ENCODE measurements around the gene GGT6. TPM values are rescaled to one million over a fixed set of nuclear protein-coding genes. Genes with fewer than 3 reads are reported as not detected.

GGT6 gene
- total RNA-seq, 1 donor from 2014 or later = 9.6 TPM

DNA sequence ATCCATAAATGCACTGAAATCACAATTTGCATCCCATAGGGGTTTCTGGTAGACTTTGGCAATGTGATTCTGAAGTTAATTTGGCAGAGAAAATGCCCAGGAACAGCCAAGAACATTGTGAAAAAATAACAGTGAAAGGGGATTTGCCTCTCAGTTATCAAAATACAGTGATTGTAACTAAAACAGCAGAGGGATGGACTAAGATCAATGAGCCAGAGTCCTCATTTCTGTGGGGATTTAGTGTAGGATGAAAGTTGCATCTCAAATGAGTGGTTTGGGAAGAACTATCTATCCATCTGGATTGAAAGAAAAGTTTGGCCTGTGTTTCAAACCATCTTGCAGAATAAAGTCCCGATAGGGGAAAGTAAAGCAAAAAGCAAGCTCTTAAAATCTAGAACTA, 33.2 kb downstream of the GGT6 start:
- peaks cover 16% of the 10 kb centered on the region for H3K4me1 ChIP-seq
- TF ChIP-seq POLR2AphosphoS5 (IDR thresholded peaks at IDR 0.05; ENCODE audit: insufficient read depth in 1 of 2, low read depth in 1 of 2) = no peak
- TF ChIP-seq POLR2A (IDR thresholded peaks at IDR 0.05) = no peak
- TF ChIP-seq, protein P1, sequence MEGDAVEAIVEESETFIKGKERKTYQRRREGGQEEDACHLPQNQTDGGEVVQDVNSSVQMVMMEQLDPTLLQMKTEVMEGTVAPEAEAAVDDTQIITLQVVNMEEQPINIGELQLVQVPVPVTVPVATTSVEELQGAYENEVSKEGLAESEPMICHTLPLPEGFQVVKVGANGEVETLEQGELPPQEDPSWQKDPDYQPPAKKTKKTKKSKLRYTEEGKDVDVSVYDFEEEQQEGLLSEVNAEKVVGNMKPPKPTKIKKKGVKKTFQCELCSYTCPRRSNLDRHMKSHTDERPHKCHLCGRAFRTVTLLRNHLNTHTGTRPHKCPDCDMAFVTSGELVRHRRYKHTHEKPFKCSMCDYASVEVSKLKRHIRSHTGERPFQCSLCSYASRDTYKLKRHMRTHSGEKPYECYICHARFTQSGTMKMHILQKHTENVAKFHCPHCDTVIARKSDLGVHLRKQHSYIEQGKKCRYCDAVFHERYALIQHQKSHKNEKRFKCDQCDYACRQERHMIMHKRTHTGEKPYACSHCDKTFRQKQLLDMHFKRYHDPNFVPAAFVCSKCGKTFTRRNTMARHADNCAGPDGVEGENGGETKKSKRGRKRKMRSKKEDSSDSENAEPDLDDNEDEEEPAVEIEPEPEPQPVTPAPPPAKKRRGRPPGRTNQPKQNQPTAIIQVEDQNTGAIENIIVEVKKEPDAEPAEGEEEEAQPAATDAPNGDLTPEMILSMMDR (IDR thresholded peaks at IDR 0.05) = no peak
- H3K9me3 ChIP-seq = no peaks in the 10 kb centered on the region
- H3K4me3 ChIP-seq = no peak overlapping the region
- no peak for DNase-seq (ENCODE audit: extremely low spot score in 2 of 2)
- H3K36me3 ChIP-seq = no peaks in the 10 kb centered on the region
- intact Hi-C loops (cut with DNase I) = no loop called here
- H3K27me3 ChIP-seq = no peaks in the 10 kb centered on the region
- no peak overlapping the region for H3K27ac ChIP-seq

DNA sequence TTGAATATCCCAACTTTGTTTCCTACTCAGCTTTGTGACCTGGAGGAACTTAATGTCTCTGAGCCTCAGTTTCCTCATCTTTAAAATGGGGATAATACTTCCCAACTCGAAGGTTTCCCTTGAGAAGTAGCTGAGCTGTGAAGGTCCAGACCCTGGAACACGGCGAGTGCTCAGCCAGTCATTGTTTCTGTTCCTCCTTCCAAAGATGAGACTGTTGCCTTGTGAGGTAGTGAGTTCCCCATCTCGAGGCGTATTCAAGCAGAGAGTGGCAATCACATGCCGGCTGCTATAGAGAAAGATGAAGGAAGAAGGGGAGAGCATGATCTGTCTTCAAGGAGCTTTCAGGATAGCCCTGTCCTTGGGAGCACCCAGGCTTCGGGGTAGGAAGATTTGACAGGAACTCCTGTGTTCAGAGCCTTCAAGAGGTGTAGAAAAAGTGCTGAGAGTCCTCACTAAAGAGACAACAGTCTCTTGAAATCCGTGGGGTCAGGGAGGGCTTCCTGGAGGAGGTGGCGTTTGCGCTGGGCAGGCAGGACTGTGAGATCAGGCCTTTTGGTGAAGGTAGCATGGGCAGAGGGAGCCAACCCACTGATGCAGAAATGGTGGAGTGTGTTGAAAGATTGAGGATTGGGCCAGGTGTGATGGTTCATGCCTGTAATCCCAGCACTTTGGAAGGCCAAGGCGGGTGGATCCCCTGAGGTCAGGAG, 34.5 kb downstream of the GGT6 start:
- Histone ChIP-seq H3K36me3 (no peaks in the 10 kb centered on the region), H3K4me1 (peaks cover 26% of the 10 kb centered on the region), H3K27ac (no peak overlapping the region), H3K27me3 (no peaks in the 10 kb centered on the region), H3K9me3 (no peaks in the 10 kb centered on the region), H3K4me3 (no peak overlapping the region)
- DNase-seq (ENCODE audit: extremely low spot score in 2 of 2) = no peak
- TF ChIP-seq POLR2A (IDR thresholded peaks at IDR 0.05) = no peak
- intact Hi-C loops (cut with DNase I) = no loop called here

DNA sequence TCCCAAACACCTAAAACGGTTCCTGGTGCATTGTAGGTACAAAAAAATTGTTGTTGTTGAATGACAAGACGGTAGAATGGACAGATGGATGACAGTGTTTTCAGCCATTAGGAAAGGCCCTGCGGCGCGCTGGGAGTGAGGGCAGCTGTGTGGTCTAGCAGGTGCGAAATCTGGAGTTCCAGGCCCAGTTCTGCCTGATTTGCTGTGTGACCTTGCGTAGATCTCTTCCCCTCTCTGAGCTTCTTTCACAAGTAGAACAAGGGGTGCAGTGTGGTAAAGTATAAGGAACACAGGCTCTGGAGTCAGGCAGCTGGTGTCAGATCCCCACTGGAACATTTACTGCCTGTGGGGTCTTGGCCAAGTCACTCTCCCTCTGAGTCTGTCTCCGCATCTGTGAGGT, 36.4 kb downstream of the GGT6 start:
- Histone ChIP-seq H3K4me1 (peaks cover 39% of the 10 kb centered on the region), H3K4me3 (no peak overlapping the region)
- no peak for DNase-seq (ENCODE audit: extremely low spot score in 2 of 2)

DNA sequence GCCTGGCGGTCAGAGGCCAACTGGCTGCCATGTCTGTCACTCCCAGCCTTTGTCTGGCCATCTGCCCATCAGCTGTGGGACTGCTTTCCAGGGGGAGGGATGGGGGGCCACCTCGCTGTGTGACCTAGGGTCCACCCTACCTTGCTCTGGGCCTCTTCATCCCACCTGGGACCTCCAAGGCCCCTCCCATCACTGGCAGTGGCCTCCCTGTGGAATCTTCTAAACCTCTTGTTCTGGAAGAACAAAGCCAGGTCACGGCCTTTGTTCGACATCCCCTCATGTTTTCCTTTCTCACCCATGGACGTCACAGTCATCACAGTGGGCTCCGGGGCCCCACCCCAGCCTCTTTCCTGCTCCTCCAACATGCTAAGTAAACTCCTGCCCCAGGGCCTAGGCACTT, 37.7 kb downstream of the GGT6 start:
- Histone ChIP-seq H3K4me3 (no peak overlapping the region), H3K27ac (no peak overlapping the region), H3K36me3 (no peaks in the 10 kb centered on the region), H3K27me3 (no peaks in the 10 kb centered on the region), H3K4me1 (peaks cover 35% of the 10 kb centered on the region), H3K9me3 (no peaks in the 10 kb centered on the region)
- no peak for DNase-seq (ENCODE audit: extremely low spot score in 2 of 2)
- intact Hi-C loops (cut with DNase I) = no loop called here
- no peak for TF ChIP-seq POLR2A (IDR thresholded peaks at IDR 0.05)
- TF ChIP-seq, protein P1 (IDR thresholded peaks at IDR 0.05) = no peak
- TF ChIP-seq POLR2AphosphoS5 (IDR thresholded peaks at IDR 0.05; ENCODE audit: insufficient read depth in 1 of 2, low read depth in 1 of 2) = no peak

More for the DNA sequence above, 36.4 kb downstream of the GGT6 start:
- H3K36me3 ChIP-seq = no peaks in the 10 kb centered on the region
- no peaks in the 10 kb centered on the region for H3K27me3 ChIP-seq
- intact Hi-C loops (cut with DNase I) = no loop called here
- no peak overlapping the region for H3K27ac ChIP-seq
- H3K9me3 ChIP-seq = no peaks in the 10 kb centered on the region
- TF ChIP-seq, protein P1 (IDR thresholded peaks at IDR 0.05) = no peak
- TF ChIP-seq POLR2AphosphoS5 (IDR thresholded peaks at IDR 0.05; ENCODE audit: insufficient read depth in 1 of 2, low read depth in 1 of 2) (no peak), POLR2A (IDR thresholded peaks at IDR 0.05) (no peak)

DNA sequence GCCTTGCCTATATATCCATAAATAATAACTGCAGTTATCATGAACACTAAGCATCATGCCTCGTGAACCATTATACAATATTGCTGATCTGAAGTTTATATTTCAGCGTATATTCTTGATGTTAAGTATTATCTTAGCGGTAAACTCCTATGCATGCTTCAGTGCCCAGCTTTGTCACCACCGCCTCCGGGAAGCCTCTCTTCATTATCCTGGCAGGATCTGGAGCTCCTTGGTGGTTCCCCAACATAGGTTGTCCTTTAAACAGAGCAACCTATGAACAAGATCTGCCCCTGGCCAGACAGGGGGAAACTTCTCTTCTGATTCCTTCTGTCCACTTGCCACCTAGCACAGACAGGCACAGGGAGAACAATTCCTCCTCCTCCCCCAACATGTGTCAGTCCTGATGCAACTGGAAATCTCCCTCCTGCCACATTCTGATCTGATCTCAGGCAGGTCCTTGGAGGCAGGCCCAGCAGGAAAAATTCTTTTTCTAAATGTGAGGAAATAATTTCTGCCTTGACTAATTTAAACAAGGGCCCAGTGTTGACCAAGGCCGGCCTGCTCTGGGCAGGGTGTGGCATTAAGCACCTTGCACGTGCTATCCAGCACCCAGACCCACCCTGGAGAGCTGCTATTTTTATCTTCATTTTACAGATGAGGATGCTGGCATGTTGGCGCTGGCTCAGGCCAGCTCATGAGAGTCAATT, 39.3 kb downstream of the GGT6 start:
- no peak for TF ChIP-seq POLR2A (IDR thresholded peaks at IDR 0.05)
- TF ChIP-seq, protein P1 (IDR thresholded peaks at IDR 0.05) = no peak
- peak in 1 of 2 donors; percentile 28 for TF ChIP-seq POLR2AphosphoS5 (IDR thresholded peaks at IDR 0.05; ENCODE audit: insufficient read depth in 1 of 2, low read depth in 1 of 2)
- H3K4me3 ChIP-seq = no peak overlapping the region
- H3K4me1 ChIP-seq = peaks cover 26% of the 10 kb centered on the region
- H3K27me3 ChIP-seq = no peaks in the 10 kb centered on the region
- no peaks in the 10 kb centered on the region for H3K36me3 ChIP-seq
- no peaks in the 10 kb centered on the region for H3K9me3 ChIP-seq
- DNase-seq (ENCODE audit: extremely low spot score in 2 of 2) = no peak
- intact Hi-C loops (cut with DNase I) = no loop called here
- H3K27ac ChIP-seq = no peak overlapping the region
